H7 (cell line): ENCODE results near the gene C1QL1. TPM values are rescaled to one million over a fixed set of nuclear protein-coding genes. Genes with fewer than 3 reads are reported as not detected.

ENCODE experiments used
- DNase-seq: peaks from one replicate; pipeline ENCODE4 v3.0.0; 2012
- H3K27me3 ChIP-seq: 2 replicates; pipeline ENCODE4 v1.6.0; 2011; ENCODE audit warnings: mild to moderate bottlenecking, low read length; ENCODE audit not compliant: control insufficient read depth, insufficient read depth
- H3K36me3 ChIP-seq: replicated peaks from 2 replicates; pipeline ENCODE4 v1.5.1; 2011; ENCODE audit warnings: low read length; ENCODE audit not compliant: control insufficient read depth, insufficient read depth
- H3K4me3 ChIP-seq: 2 replicates; pipeline ENCODE4 v1.5.1; 2011; ENCODE audit warnings: low read depth, mild to moderate bottlenecking, control low read depth, low read length, moderate library complexity; ENCODE audit not compliant: insufficient read depth
- total RNA-seq: library from RNA; depleted of rRNA; stranded (reverse); fragments of >200 nt; shearing (Covaris generic); gene quantifications from 2 replicates; pipeline ENCODE4 v1.2.3, GENCODE V29; 2014; rRNA removed

Gene C1QL1
- 12.7 and 17.3 TPM in 2 replicates for total RNA-seq

DNA sequence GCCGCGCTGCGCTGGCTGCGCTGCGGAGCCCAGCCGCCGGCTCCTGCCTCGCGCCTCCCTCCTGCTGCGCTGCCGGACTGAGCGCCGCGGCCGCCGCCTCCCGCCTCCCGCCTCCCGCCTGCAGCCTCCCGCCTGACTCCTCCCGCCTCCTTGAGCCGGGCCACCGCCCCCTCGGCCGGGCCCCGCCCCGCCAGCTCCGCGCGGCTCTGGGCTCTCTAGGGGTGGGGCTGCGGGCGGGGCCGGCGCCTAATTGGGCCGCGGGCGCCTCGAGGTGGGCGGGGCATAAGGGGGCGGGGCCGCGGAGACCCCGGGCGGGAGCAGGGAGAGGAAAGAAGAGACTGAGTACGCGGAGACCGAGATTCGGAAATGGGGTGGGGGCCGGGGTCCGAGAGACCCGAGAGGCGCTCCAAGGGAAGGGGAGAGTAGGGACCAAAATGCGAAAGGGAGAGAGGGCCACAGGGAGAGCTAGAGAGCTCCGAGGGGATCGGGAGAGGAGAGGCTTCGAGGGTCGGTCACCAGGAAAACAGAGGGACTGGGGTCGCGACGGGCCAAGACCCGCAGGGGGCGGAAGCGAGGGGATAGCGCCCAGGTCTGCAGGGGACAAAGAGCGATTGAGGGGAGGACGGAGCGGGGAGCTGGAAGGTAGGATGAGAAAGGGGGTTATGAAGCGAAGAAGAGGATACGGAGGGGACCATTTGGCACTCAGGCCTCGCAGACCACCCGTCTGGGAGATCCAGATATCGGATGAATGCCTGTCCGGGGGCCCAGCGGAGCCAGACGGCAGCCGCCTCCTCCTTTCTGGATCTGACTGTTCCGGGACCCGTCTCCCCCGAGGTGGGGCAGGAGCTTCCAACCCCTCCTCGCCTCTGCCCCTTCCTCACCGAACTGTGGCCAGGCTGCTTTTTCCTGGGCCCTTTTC is at the start of gene C1QL1:
TSS of gene C1QL1 (minus strand) at position 79 of the 919 bp plus-strand sequence. CDS start 255 bp downstream, outside the sequence.
- Histone ChIP-seq H3K4me3 (peak within 1 kb of the TSS; percentile 76), H3K36me3 (no peaks in the 10 kb centered on the region), H3K27me3 (peaks cover 55% of the 10 kb centered on the region)
- DNase-seq: peak; percentile 100

DNA sequence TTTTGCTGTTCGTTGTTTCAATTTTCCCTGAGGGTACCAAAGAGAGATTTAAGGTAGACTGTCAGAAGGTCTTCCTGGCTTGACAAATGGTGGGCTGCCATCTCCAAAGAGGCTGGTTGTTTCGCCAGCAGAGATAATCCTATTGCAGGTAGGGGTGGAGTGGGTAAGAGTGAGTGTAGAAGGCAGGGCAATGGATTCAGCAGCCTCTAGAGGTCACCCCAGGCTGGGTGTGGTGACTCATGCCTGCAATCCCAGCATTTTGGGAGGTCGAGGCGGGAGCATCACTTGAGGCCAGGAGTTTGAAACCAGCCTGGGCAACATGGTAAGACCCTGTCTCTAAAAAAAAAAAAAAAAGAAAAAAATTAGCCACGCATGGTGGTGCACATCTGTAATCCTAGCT is 48.7 kb upstream of the C1QL1 start:
- no peak for DNase-seq
- H3K27me3 ChIP-seq: peaks cover 41% of the 10 kb centered on the region
- H3K36me3 ChIP-seq: no peaks in the 10 kb centered on the region
- H3K4me3 ChIP-seq: no peak overlapping the region

DNA sequence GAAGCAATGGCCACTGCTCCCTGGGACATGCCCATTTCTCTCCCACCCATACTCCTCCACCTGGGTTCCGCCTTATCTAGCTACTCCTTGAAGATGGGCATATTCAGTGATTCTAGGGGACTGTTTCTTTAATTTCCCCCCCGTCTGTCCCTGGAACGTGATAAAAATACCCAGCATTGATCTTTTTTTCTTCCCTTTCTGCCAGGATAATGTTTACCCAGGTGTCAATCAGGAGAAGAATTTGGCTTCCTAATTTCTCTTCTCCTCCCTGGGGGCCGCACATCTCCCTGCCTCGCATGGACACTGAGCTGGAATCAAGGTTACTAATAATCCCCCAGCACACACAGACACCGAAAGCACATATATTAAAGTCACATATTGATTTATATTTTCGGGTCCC is 48.1 kb upstream of the C1QL1 start:
- DNase-seq: no peak
- Histone ChIP-seq H3K36me3 (no peaks in the 10 kb centered on the region), H3K27me3 (peaks cover 36% of the 10 kb centered on the region), H3K4me3 (no peak overlapping the region)

DNA sequence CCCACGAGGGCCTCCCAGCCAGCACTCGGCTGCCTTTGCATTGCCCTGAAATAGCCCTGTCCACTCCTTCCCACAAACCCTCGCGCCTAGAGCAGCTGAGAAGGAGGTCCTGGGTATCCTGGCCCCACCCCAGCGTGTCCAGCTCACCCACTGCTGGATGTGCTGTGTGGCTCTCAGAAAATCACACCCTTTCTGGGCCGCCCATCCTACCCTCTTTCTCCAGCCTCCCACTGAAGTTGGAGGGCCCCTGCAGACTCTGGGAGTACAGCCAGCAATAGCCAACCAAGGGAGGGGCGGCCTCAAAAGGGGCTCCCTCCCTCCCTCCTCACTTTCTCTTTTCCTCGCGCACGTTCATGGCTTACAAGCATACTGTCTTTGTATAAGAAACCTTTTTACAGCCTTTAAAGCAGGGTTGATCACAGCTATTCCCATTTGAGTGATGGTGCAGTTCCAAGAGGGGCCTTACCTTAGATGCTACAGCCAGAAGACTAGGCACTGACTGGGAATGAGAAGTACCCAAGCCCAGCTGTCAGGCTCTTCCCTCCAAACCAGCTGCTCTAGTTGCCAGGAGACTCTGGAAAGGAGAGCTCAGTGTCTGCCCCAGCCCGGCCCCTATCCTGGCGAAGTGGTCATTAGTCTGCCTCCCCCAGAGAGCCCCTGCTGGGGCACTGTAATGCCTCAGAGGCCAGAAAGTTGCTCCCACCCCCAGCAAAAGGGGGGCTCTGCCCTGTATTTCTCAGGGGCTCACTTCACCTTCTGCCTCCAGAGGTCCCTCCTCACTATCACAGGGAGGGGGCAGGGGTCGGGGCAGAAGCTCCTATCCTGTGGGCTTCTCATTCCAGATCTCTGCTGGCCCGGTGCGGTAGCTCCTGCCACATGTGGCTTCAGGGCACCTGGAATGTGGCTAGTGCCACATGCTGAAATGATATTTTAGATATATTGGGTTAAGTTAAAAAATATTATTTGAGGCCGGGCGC is 45.2 kb upstream of the C1QL1 start:
- peak; percentile 71 for DNase-seq
- Histone ChIP-seq H3K36me3 (no peaks in the 10 kb centered on the region), H3K4me3 (no peak overlapping the region), H3K27me3 (peaks cover 8% of the 10 kb centered on the region)

DNA sequence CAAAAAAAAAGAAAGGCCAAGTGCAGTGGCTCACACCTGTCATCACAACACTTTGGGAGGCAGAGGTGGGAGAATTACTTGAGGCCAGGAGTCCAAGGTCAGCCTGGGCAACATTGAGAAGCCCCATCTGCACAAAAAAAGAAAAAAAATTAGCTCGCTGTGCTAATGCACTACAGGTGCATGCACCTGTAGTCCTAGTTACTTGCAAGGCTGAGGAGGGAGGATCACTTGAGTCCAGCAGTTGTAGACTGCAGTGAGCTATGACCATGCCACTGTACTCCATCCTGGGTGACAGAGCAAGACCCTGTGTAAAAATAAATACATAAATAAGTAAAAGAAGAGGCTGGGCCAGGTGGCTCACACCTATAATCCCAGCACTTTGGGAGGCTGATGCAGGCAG is 43.7 kb upstream of the C1QL1 start:
- no peaks in the 10 kb centered on the region for H3K36me3 ChIP-seq
- no peak overlapping the region for H3K4me3 ChIP-seq
- no peak for DNase-seq
- no peaks in the 10 kb centered on the region for H3K27me3 ChIP-seq

DNA sequence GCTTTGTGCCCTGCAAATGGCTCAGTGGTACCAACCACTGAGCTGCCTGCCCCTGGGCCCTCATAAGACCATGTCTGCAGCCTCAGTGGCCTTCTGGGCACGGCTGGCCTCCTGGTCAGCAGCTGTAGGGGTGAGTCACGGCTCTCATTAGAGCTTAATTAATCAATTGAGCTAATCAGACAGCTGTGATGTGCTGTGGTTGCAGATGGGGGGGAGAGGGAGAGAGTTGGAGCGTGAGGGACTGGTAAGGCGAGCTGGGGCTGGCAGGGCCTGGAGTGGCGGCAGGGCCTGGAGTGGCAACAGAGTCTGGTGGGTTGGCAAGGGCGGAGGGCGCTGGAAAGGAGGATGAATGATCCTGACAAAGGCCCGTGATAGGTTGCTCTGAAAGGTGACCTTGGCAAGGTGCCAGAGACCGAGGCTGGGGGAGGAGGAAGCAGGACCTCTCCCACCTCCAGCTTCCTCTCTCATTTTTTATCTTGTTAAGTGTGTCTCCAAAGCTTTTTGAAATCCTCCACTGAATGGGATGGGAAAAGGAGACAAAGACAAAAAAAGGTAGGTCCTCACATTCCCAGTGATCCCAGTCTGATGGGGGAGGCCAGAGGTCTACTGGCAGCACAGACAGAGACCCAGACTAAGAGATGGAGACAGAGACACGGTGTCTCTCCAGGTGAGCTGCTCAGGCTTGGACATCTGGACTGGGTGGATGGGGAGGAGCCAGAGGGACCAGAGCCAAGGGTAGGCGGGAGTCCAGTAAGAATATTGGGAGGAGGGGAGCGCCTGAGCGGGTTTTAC is 41.8 kb upstream of the C1QL1 start:
- DNase-seq: no peak
- H3K36me3 ChIP-seq: no peaks in the 10 kb centered on the region
- H3K4me3 ChIP-seq: no peak overlapping the region
- H3K27me3 ChIP-seq: no peaks in the 10 kb centered on the region

DNA sequence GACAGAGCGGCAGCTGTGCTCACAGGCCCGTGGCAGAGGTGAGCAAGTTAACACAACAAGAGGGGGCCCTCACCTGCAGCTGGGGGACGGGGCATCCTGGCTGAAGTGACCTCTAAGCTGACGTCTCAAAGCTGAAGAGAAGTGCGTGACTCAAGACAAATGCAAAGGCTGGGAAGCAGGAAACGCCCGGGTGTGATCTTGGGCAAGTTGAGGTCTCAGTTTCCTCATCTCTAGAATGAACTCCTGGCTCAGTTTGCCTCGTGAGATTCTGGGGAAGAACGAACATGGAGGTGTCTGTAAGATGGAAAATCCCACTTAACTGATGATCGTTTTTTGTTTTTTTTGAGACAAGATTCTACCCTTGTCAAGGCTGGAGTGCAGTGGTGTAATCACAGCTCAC is 40.1 kb upstream of the C1QL1 start:
- no peaks in the 10 kb centered on the region for H3K36me3 ChIP-seq
- no peak overlapping the region for H3K4me3 ChIP-seq
- no peaks in the 10 kb centered on the region for H3K27me3 ChIP-seq
- DNase-seq: no peak

DNA sequence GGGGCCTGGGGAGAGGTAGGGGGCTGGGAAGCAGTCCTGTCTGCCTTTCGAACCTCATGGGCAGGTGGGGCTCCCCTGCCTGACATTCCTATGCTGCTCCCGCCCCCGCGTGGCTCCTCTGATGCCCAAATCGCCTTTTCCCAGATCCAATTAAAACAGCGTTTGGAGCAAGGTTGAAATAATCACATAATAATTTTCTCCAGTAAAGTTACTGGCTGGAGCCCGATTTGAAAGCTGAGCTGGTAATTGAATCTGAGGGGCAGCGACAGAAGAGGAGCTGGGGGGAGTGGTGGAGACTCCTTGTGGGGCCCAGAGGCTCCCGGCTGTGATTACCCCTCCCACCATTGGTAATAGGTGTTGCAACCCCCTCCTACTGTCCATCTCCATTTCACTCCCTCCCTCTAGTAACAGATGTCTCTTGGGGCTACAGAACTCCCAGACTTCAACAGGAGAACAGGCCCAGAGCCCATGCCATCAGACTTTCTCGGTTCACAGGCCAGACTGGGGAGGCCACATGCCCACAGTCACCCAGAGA is 38.9 kb upstream of the C1QL1 start:
- peak; percentile 87 for DNase-seq
- Histone ChIP-seq H3K4me3 (no peak overlapping the region), H3K27me3 (no peaks in the 10 kb centered on the region), H3K36me3 (no peaks in the 10 kb centered on the region)

DNA sequence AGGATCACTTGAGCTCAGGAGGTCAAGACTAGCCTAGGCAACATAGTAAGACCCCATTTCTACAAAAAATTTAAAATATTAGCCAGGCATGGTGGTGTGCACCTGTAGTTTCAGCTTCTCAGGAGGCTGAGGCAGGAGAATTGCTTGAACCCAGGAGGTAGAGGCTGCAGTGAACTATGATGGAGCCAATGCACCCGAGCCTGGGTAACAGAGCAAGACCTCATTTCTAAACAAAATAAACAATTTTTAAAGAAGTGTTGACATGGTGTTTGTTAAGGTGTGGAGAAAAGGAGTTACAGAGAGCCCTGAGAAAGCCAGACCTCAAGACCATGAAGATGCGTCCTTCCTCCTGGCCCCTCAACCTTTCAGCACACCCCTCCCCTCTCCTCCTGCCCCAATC is 37.6 kb upstream of the C1QL1 start:
- Histone ChIP-seq H3K36me3 (no peaks in the 10 kb centered on the region), H3K4me3 (no peak overlapping the region), H3K27me3 (no peaks in the 10 kb centered on the region)
- DNase-seq: no peak

DNA sequence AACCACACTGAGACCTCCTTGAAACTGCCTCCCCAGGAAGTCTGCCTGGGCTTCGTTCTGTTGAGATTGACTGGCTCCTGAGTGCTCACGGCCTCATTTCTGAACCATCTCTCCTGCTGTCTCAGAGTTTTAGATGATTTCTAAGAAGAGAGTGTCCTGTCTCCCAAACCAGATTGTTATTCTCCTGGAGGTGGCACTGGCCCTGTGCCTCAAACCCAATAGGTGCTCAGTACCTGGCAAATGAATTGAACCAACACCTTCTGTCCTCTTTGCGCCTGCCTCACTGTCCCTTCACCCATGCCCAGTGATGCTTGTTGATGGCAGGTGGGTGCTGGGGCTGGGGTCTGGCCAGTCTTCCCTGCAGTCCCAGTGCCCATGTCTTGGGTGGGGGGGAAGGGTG is 36.3 kb upstream of the C1QL1 start:
- no peak for DNase-seq
- no peak overlapping the region for H3K4me3 ChIP-seq
- no peaks in the 10 kb centered on the region for H3K36me3 ChIP-seq
- H3K27me3 ChIP-seq: no peaks in the 10 kb centered on the region

DNA sequence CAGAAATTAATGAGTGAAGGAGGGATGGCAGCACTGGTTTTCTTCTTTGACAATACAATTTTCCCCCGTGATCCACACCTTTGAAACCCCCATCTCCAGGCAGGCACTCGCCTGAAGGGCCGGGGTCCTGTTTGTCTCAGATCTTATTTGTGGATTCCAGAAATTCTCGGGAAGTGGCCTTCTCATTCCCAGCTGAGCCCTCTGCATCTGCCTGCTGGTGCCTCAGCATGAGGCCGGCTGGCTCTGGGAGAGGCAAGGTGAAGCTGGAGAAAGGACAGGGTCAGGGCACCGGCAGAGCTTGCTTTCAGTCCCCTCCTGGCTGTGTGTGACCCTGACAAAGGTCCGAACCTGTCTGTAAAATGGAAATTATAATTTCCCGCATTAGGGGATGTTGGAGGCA is 35.8 kb upstream of the C1QL1 start:
- Histone ChIP-seq H3K36me3 (no peaks in the 10 kb centered on the region), H3K27me3 (no peaks in the 10 kb centered on the region), H3K4me3 (no peak overlapping the region)
- no peak for DNase-seq

DNA sequence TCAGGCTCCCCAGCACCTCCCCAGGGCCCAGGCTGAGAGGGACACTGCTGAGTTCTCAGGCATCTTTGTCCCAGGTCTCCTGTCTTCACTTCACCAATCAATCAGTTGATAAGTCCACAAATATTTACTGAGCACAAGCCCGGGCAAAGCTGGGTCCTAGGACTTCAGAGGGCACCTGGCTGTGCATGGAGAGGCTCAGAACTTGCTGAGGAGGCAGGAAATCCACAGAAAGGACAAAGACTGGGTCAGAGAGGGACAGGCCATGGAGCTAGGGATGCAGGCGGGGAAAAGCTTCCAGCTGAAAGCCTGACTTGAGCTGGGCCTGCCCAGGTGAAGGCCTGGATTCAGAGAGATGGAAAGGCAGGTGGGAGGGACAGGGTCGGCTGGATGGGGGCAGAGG is 33.2 kb upstream of the C1QL1 start:
- no peak for DNase-seq
- H3K36me3 ChIP-seq: no peaks in the 10 kb centered on the region
- no peak overlapping the region for H3K4me3 ChIP-seq
- no peaks in the 10 kb centered on the region for H3K27me3 ChIP-seq

DNA sequence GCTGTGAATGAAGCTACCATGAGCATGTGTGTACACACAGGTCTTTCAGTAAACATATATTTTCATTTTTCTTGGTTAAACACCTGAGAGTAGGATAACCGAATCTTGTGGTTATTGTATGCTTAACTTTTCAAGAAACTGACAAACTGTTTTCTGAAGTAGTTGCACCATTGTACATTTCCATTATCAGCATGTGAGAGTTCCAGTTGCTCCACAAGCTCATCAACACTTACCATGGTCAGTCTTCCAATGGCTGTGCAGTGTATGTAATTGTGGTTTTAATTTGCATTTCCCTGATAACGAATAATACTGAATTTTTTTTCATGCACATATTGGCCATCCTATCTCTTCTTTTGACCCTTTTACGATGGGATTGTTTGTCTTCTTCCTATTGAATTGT is 31.3 kb upstream of the C1QL1 start:
- H3K36me3 ChIP-seq: no peaks in the 10 kb centered on the region
- H3K4me3 ChIP-seq: no peak overlapping the region
- DNase-seq: no peak
- H3K27me3 ChIP-seq: no peaks in the 10 kb centered on the region

DNA sequence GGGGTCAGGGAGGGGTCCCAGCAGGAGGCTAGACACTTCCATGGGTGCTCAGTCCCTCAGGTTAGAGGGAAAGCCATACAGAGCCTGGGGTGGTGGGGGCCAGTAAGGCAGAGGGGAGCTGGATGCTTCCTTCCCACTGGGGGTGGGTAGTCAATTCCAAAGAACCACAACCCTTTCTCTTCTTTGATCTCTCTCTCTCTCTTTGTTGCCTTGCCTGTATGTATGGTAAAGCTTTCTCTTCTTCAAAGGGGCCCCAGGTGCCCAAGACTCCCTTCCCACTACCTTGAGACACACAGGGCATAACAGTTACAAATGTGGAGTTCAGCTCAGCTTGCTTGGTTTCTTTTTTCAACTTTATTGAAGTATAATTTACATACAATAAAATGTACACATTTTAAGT is 30.5 kb upstream of the C1QL1 start:
- Histone ChIP-seq H3K27me3 (no peaks in the 10 kb centered on the region), H3K4me3 (no peak overlapping the region), H3K36me3 (no peaks in the 10 kb centered on the region)
- no peak for DNase-seq
